Cardiac muscle cell (in vitro differentiated cells and primary cell): ENCODE measurements around the gene SORD. TPM values are rescaled to one million over a fixed set of nuclear protein-coding genes. Genes with fewer than 3 reads are reported as not detected.

Experiments used
- DNase-seq, 2 donors: peaks; one replicate each; pipeline versions ENCODE4 v3.0.0 to v3.0.0-alpha.2; 2010 to 2017; ENCODE audit warnings: low read depth in 1 of 2, low spot score in 1 of 2
- H3K27ac ChIP-seq: fragments of 200-600 bp; sonication (generic); 2 replicates; pipeline ENCODE4 v1.5.1; 2016
- H3K27me3 ChIP-seq: fragments of 200-600 bp; sonication (generic); 2 replicates; pipeline ENCODE4 v1.6.0; 2016; ENCODE audit warnings: control low read depth
- H3K36me3 ChIP-seq: fragments of 200-600 bp; sonication (generic); 2 replicates; pipeline ENCODE4 v1.5.1; 2016; ENCODE audit warnings: control low read depth
- H3K4me1 ChIP-seq: fragments of 200-600 bp; sonication (generic); 2 replicates; pipeline ENCODE4 v1.8.1; 2017; ENCODE audit warnings: low read depth, mild to moderate bottlenecking, mixed run types
- H3K4me3 ChIP-seq: fragments of 200-600 bp; sonication (generic); 2 replicates; pipeline ENCODE4 v1.5.1; 2016; ENCODE audit warnings: mild to moderate bottlenecking
- H3K9me3 ChIP-seq: fragments of 200-600 bp; sonication (generic); 2 replicates; pipeline ENCODE4 v1.5.1; 2017; ENCODE audit warnings: low read depth, mild to moderate bottlenecking, control low read depth
- polyA plus RNA-seq: library from polyadenylated mRNA; unstranded; fragments of >200 nt; fragmentation: Nextera tagmentation; extraction: Ambion mirVana; gene quantifications from 2 replicates; pipeline ENCODE4 v1.2.1, GENCODE V29; 2016
- total RNA-seq: library from RNA; depleted of rRNA; stranded (reverse); fragments of >200 nt; gene quantifications from 2 replicates; pipeline ENCODE4 v1.2.3, GENCODE V29; 2016
- TF ChIP-seq, protein P1 (sequence below): IDR thresholded peaks from 2 replicates; pipeline ENCODE4 v1.5.1; 2012; ENCODE audit warnings: low read depth, mild to moderate bottlenecking, low read length

SORD gene
- total and polyA plus RNA-seq, 2 experiments from 2014 or later = 58.3 to 67.2 TPM

DNA sequence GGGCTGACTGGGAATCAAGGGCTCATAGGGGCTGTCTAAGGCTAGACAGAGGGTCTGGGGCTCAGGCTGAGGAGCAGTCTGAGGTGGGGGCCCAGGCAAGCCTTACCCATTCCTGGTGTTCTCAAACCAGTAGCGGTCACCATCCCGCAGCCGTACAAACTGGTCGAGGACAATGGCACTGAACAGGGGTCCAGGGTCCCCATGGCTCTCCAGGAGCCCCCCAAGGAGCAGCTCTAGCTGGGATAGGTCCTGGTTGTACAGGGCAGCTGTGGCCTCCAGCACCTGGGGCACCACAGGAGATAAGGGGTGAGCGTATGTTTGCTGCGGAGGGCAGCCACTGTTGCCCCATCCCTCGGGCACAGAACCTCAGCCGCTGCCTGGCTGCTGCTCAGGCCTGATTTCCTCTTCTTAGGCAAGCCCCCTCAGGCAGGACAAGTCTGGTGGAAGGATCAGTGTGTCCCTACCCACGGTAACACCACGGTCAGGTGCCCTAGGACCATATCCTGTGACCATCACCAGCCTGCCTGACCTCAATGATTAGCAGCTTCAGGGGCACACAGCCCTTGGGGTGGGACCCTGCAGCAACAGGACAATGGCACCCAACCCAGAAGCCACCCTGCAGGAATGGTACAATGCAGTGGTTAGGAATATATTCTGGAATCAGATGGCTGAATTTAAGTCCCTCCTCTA is 85.1 kb downstream of the SORD start:
- TF ChIP-seq, protein P1, sequence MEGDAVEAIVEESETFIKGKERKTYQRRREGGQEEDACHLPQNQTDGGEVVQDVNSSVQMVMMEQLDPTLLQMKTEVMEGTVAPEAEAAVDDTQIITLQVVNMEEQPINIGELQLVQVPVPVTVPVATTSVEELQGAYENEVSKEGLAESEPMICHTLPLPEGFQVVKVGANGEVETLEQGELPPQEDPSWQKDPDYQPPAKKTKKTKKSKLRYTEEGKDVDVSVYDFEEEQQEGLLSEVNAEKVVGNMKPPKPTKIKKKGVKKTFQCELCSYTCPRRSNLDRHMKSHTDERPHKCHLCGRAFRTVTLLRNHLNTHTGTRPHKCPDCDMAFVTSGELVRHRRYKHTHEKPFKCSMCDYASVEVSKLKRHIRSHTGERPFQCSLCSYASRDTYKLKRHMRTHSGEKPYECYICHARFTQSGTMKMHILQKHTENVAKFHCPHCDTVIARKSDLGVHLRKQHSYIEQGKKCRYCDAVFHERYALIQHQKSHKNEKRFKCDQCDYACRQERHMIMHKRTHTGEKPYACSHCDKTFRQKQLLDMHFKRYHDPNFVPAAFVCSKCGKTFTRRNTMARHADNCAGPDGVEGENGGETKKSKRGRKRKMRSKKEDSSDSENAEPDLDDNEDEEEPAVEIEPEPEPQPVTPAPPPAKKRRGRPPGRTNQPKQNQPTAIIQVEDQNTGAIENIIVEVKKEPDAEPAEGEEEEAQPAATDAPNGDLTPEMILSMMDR = no peak
- Histone ChIP-seq H3K9me3 (no peaks in the 10 kb centered on the region), H3K4me3 (no peak overlapping the region)

DNA sequence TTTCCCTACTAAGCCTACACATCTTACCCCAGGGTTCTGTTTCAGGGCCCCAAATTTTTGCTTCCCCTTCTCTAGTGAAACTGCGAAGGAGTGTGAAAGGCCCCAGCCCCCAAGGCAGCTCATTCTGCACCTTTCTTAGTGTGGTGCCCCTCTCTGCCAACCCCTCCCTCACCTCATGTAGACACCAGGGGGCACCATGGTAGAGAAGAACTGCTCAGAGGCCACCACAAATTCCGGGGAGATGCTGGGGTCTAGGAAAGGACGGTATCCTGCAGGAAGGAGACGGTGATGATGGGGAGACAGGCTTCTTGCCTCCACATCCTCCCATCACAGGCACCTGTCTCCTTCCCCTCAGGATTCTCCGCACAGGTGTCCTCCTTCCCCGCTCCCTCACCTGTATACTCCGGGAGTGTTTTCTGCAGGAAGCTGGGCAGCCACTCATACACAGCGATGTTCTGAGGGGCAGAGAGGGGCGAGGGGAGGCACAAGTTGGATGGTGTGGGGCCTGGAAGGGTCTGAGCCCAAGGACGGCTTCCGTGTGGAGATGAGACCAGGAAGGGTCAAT is 87.3 kb downstream of the SORD start:
- no peak for DNase-seq
- Histone ChIP-seq H3K4me1 (peaks cover 4% of the 10 kb centered on the region), H3K27ac (no peak overlapping the region), H3K27me3 (peaks cover 95% of the 10 kb centered on the region), H3K36me3 (no peaks in the 10 kb centered on the region), H3K9me3 (no peaks in the 10 kb centered on the region), H3K4me3 (no peak overlapping the region)
- TF ChIP-seq, protein P1 = no peak

More for the DNA sequence above, 85.1 kb downstream of the SORD start:
- Histone ChIP-seq H3K27me3 (peaks cover 89% of the 10 kb centered on the region), H3K4me1 (peaks cover 4% of the 10 kb centered on the region), H3K36me3 (no peaks in the 10 kb centered on the region), H3K27ac (no peak overlapping the region)
- no peak for DNase-seq

DNA sequence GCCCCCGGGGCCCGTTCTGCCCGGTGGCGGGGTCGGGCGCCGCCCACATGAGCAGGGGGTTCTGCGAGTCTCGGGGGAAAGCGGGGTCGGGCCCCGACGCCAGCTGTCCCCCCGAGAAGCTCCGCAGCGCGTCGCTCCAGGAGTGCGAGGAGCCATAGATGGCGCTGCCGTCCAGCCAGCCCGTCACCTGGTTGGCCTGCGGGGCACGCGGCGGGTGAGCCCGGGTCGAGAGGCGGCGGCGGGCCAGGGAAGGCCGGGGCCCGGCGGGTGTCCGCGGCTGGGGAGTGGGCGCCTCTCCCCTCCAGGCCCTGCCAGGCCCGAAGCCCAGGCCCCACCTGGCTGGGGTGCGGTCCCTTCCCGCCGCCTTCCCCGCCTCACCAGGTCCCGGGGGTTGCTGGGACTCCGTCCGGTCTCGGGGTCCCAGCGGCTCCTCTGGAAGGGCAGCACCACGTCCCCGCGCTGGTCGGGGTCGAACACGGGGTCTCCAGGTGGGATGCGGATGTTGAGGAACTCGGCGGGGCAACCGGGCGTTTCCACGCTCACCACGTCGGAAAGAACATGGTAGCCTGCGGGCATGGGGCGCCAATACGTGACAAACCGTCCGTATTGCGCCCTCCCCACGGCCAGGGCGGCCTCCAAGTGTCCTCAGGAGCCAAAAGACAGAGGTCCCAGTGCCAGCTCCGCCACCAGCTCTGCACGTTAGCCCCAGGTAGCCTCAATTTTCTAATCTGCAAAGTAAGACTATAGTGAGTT is 88.6 kb downstream of the SORD start:
- TF ChIP-seq, protein P1 = no peak
- peaks cover 4% of the 10 kb centered on the region for H3K4me1 ChIP-seq

DNA sequence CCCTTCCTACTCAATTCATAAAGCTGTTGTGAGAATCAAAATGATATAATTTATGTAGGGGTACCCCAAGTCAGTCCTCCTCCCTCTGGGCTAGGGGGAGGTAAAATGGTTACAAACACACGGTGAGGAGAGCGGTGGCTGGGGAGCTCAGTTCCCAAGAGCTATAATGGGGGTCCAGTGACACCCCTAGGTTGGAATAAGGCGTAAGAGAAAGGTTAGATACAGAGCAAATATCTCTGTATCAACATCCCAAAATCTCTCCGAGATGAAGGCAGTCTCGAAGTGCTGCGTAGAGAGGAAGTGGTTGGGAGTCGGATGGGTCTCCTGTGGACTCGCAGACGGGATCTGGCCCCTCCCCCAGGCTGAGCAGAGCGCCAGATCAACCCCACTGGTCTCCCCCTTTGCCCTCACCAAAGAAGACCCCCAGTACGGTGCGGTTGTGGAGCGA is 89.2 kb downstream of the SORD start:
- DNase-seq = no peak
- H3K27ac ChIP-seq = no peak overlapping the region
- TF ChIP-seq, protein P1 = no peak
- H3K36me3 ChIP-seq = no peaks in the 10 kb centered on the region
- H3K27me3 ChIP-seq = peaks cover 95% of the 10 kb centered on the region
- no peaks in the 10 kb centered on the region for H3K9me3 ChIP-seq
- H3K4me3 ChIP-seq = peak overlapping the region; percentile 5
- H3K4me1 ChIP-seq = peaks cover 4% of the 10 kb centered on the region

More for the DNA sequence above, 88.6 kb downstream of the SORD start:
- H3K9me3 ChIP-seq = no peaks in the 10 kb centered on the region
- no peak overlapping the region for H3K4me3 ChIP-seq
- no peak overlapping the region for H3K27ac ChIP-seq
- H3K27me3 ChIP-seq = peaks cover 95% of the 10 kb centered on the region
- no peak for DNase-seq
- H3K36me3 ChIP-seq = no peaks in the 10 kb centered on the region

DNA sequence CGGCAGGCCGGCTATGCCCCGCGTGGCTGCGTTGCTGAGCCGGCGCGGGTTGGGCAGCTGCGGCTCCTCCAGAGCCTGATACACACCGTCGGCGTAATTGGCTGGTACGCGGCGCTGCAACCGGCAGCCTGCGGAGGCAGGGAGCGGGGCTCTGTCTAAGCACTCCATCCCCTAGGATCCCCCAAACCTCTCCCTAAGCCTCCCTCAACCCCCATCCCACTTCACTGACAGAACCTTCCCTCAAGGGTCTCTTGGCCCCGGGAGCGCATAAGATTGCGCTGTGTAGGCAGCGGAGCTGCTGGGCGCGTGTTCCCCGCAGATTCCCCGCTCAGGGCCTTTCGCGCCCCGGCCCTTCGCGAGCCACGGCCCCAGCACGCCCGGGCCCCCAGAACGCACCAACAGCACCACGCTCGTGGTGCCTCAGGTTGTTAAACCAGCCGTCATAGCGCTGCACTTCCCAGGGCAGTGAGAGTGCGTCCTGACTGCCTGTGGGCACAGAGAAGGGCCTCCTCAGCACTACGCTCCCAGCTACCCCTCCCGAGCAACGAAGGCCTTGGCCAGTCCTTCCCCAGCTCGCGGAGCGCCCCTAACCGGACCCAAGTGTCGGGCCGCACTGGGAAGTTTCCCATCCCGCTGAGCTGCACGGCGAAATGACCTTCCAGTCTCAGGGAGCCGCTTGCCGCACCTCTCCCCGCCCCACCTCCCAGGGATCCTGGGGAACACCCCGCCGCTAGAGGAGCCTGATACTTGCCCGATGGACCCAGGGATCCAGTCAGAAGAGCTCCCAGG is 89.8 kb downstream of the SORD start:
- H3K27me3 ChIP-seq = peaks cover 98% of the 10 kb centered on the region
- H3K4me3 ChIP-seq = peak overlapping the region; percentile 5
- TF ChIP-seq, protein P1 = no peak
- H3K9me3 ChIP-seq = no peaks in the 10 kb centered on the region
- H3K27ac ChIP-seq = no peak overlapping the region
- H3K36me3 ChIP-seq = no peaks in the 10 kb centered on the region
- DNase-seq = peak in 1 of 2 donors; percentile 28
- peaks cover 4% of the 10 kb centered on the region for H3K4me1 ChIP-seq
